Caco-2 (cell line): ENCODE data around the gene UBE2L5. TPM values are rescaled to one million over a fixed set of nuclear protein-coding genes. Genes with fewer than 3 reads are reported as not detected.

Source experiments
- BruUV-seq: library from RNA; stranded (reverse); fragments of 400-500 nt; replicated peaks from 2 replicates; lab custom pipeline; 2021; lab: Mats Ljungman, UMichigan
- CTCF ChIA-PET: fragments of 300-600 bp; sonication (Branson Sonifier 250); formaldehyde crosslinking; loops from one replicate; lab custom pipeline; 2022; ENCODE audit warnings: antibody characterized with exemption; lab: Charles Lee
- POLR2A ChIA-PET: fragments of 300-600 bp; sonication (Branson Sonifier 250); formaldehyde crosslinking; loops from one replicate; lab custom pipeline; 2022; ENCODE audit warnings: antibody characterized with exemption; lab: Charles Lee
- DNase-seq, 2 experiments: peaks; one replicate each; pipeline versions ENCODE4 v3.0.0 to v3.0.0-alpha.2; 2020 to 2022
- H3K27me3 ChIP-seq: replicated peaks from 2 replicates; pipeline ENCODE4 v1.6.0; 2011; ENCODE audit warnings: low read length; ENCODE audit not compliant: control insufficient read depth, insufficient read depth
- H3K36me3 ChIP-seq: 2 replicates; pipeline ENCODE4 v1.5.1; 2011; ENCODE audit warnings: low read length; ENCODE audit not compliant: control insufficient read depth, insufficient read depth
- H3K4me1 ChIP-seq: fragments of 250-450 bp; sonication (Bioruptor Pico); 2 replicates; pipeline ENCODE4 v1.5.1; 2020; ENCODE audit warnings: mild to moderate bottlenecking
- H3K4me3 ChIP-seq: 2 replicates; pipeline ENCODE4 v1.5.1; 2011; ENCODE audit warnings: low read depth, mild to moderate bottlenecking, control low read depth, low read length
- H3K9me3 ChIP-seq: fragments of 250-450 bp; sonication (Bioruptor Pico); 2 replicates; pipeline ENCODE4 v1.5.1; 2020; ENCODE audit warnings: mild to moderate bottlenecking, moderate library complexity
- H3K27ac Mint-ChIP-seq: one replicate; pipeline ENCODE4 v1.8.0; 2022; ENCODE audit warnings: mixed read lengths; ENCODE audit not compliant: unreplicated experiment
- H3K27me3 Mint-ChIP-seq: one replicate; pipeline ENCODE4 v1.8.0; 2022; ENCODE audit warnings: mixed read lengths; ENCODE audit not compliant: insufficient read depth, unreplicated experiment
- H3K36me3 Mint-ChIP-seq: one replicate; pipeline ENCODE4 v1.8.0; 2022; ENCODE audit warnings: mild to moderate bottlenecking, mixed read lengths; ENCODE audit not compliant: insufficient read depth, unreplicated experiment
- H3K4me1 Mint-ChIP-seq: one replicate; pipeline ENCODE4 v1.8.0; 2022; ENCODE audit warnings: low read depth, mixed read lengths; ENCODE audit not compliant: unreplicated experiment
- H3K4me3 Mint-ChIP-seq: one replicate; pipeline ENCODE4 v1.8.0; 2022; ENCODE audit warnings: mild to moderate bottlenecking, moderate library complexity, mixed read lengths; ENCODE audit not compliant: unreplicated experiment
- H3K9me3 Mint-ChIP-seq: one replicate; pipeline ENCODE4 v1.8.0; 2022; ENCODE audit warnings: mixed read lengths; ENCODE audit not compliant: unreplicated experiment
- CTCF ChIP-seq, 2 experiments: fragments of 200-600 bp in 1 of 2; IDR thresholded peaks; 1 replicate in 1 of 2; 2 replicates in 1 of 2; pipeline versions ENCODE4 v1.5.1 to v1.8.0; 2011 to 2022; ENCODE audit warnings: antibody characterized with exemption in 1 of 2, control low read depth in 1 of 2, inconsistent platforms in 1 of 2, low read depth in 1 of 2, low read length in 1 of 2, mild to moderate bottlenecking in 1 of 2, moderate library complexity in 1 of 2; ENCODE audit not compliant: insufficient read depth in 1 of 2, severe bottlenecking in 1 of 2, unreplicated experiment in 1 of 2
- intact Hi-C: fragments of 100-400 bp; cut with micrococcal nuclease; formaldehyde crosslinking; loops from one replicate; pipeline ENCODE4 v1.10.0; 2022; ENCODE audit not compliant: unreplicated experiment
- total RNA-seq: library from RNA; stranded (reverse); gene quantifications from 2 replicates; pipeline ENCODE4 v1.2.3, GENCODE V29; 2022

The UBE2L5 gene
- total RNA-seq, 1 experiment from 2014 or later = not detected

- Histone ChIP-seq H3K4me3 (no peak overlapping the region), H3K27me3 (no peaks in the 10 kb centered on the region), H3K9me3 (no peaks in the 10 kb centered on the region), H3K36me3 (no peaks in the 10 kb centered on the region), H3K4me1 (no peaks in the 10 kb centered on the region)
- H3K4me1 Mint-ChIP-seq = no peaks in the 10 kb centered on the region
- H3K36me3 Mint-ChIP-seq = peaks cover 35% of the 10 kb centered on the region
- no peaks in the 10 kb centered on the region for H3K9me3 Mint-ChIP-seq
- no peak for DNase-seq
- POLR2A ChIA-PET = interaction anchor here (0.7 kb wide), 1 partner anchor 148 kb away, joined by 5 read pairs; the partner anchor contains the start of gene KATNAL1
- BruUV-seq = no TSS peak
- no peak for TF ChIP-seq CTCF (IDR thresholded peaks at IDR 0.05; ENCODE audit: insufficient read depth in 1 of 2, low read depth in 1 of 2, low read length in 1 of 2, severe bottlenecking in 1 of 2, unreplicated experiment in 1 of 2)
- H3K4me3 Mint-ChIP-seq = no peak overlapping the region
- no peaks in the 10 kb centered on the region for H3K27me3 Mint-ChIP-seq
- no peak overlapping the region for H3K27ac Mint-ChIP-seq
- intact Hi-C loops = loop anchor here (2.0 kb wide), 1 partner anchor 96 kb away; no protein-coding TSS in a partner anchor
- CTCF ChIA-PET = interaction anchor here (0.9 kb wide), 1 partner anchor 47 kb away, joined by 3 read pairs; no protein-coding TSS in a partner anchor
These were observed 32.7 kb downstream of the UBE2L5 start for GRCh38 chr13:30454991-30455390.

GRCh38 chr13:30456290-30456689 is 34.0 kb downstream of the UBE2L5 start:
- TF ChIP-seq CTCF (IDR thresholded peaks at IDR 0.05; ENCODE audit: insufficient read depth in 1 of 2, low read depth in 1 of 2, low read length in 1 of 2, severe bottlenecking in 1 of 2, unreplicated experiment in 1 of 2) = no peak
- no peak overlapping the region for H3K4me3 ChIP-seq
- no TSS peak for BruUV-seq
- no peak overlapping the region for H3K4me3 Mint-ChIP-seq
- no peak overlapping the region for H3K27ac Mint-ChIP-seq
- no peaks in the 10 kb centered on the region for H3K4me1 Mint-ChIP-seq
- no peaks in the 10 kb centered on the region for H3K27me3 ChIP-seq
- H3K27me3 Mint-ChIP-seq = no peaks in the 10 kb centered on the region
- H3K9me3 ChIP-seq = no peaks in the 10 kb centered on the region
- no peaks in the 10 kb centered on the region for H3K4me1 ChIP-seq
- no peak for DNase-seq
- H3K36me3 Mint-ChIP-seq = peaks cover 37% of the 10 kb centered on the region
- H3K9me3 Mint-ChIP-seq = no peaks in the 10 kb centered on the region
- POLR2A ChIA-PET = no interaction called here
- intact Hi-C loops = no loop called here
- CTCF ChIA-PET = no interaction called here
- no peaks in the 10 kb centered on the region for H3K36me3 ChIP-seq

GRCh38 chr13:30457306-30457891 is 35.1 kb downstream of the UBE2L5 start:
- BruUV-seq = no TSS peak
- intact Hi-C loops = no loop called here
- Histone ChIP-seq H3K36me3 (peaks cover 1% of the 10 kb centered on the region; the same call in 1 of the 2 replicates), H3K27me3 (no peaks in the 10 kb centered on the region), H3K9me3 (no peaks in the 10 kb centered on the region), H3K4me1 (no peaks in the 10 kb centered on the region), H3K4me3 (no peak overlapping the region)
- CTCF ChIA-PET = interaction anchor here (0.6 kb wide), 1 partner anchor 9 kb away, joined by 3 read pairs; no protein-coding TSS in a partner anchor
- Mint-ChIP-seq H3K4me3 (no peak overlapping the region), H3K27me3 (no peaks in the 10 kb centered on the region), H3K9me3 (no peaks in the 10 kb centered on the region), H3K27ac (no peak overlapping the region), H3K4me1 (no peaks in the 10 kb centered on the region), H3K36me3 (peaks cover 49% of the 10 kb centered on the region)
- TF ChIP-seq CTCF (IDR thresholded peaks at IDR 0.05; ENCODE audit: insufficient read depth in 1 of 2, low read depth in 1 of 2, low read length in 1 of 2, severe bottlenecking in 1 of 2, unreplicated experiment in 1 of 2) = no peak
- no peak for DNase-seq
- POLR2A ChIA-PET = no interaction called here
